Retinal pigment epithelial cell (primary cell): ENCODE data around the gene TSPOAP1.

ENCODE experiments used
- DNase-seq: peaks from one replicate; pipeline ENCODE4 v3.0.0-alpha.2; 2010; ENCODE audit warnings: low read depth
- H3K4me3 ChIP-seq: 2 replicates; pipeline ENCODE4 v1.5.1; 2011; ENCODE audit warnings: mild to moderate bottlenecking, low read length, control low read depth, moderate library complexity
- TF ChIP-seq, protein P1 (sequence below): conservative IDR thresholded peaks from 2 replicates; pipeline ENCODE4 v1.5.1; 2011; ENCODE audit warnings: low read depth, low read length, control low read depth, inconsistent platforms

Gene TSPOAP1

DNA sequence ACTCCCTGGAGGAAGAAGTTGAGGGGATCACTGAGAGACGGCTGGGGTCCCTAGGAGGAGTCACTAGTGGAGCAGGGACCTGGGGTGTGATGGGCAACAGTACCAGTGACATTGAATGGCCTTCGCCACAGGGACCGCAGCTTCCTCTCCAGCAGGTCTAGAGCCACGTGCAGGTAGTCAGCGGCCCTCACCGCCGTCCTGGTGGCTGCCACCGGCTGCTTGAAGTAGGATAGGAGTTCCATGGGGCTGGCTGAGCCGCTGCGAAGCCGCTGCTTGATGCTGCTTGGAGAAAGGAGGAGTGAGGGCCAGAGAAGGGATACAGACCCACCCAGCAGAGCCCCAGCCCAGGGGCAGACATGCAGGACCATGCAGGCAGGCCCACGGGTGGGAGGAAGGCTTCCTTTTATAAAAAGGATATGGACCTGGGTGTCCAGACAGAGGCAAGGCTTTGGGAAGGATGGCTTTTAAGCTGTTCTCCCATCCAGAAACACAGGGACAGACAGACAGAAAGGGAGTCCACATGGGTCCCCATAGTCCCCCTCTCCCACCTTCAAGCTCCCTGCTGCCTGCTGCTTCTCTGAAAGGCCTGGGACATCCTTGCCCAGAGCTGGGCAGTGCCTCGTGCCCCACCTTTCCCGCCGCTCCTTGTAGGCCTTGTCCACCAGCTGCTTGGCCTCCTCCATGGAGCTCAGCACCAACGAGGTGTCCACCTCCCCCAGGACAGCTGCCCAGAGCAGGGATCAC, 48.7 kb downstream of the TSPOAP1 start:
- DNase-seq: no peak
- no peak overlapping the region for H3K4me3 ChIP-seq
- TF ChIP-seq, protein P1, sequence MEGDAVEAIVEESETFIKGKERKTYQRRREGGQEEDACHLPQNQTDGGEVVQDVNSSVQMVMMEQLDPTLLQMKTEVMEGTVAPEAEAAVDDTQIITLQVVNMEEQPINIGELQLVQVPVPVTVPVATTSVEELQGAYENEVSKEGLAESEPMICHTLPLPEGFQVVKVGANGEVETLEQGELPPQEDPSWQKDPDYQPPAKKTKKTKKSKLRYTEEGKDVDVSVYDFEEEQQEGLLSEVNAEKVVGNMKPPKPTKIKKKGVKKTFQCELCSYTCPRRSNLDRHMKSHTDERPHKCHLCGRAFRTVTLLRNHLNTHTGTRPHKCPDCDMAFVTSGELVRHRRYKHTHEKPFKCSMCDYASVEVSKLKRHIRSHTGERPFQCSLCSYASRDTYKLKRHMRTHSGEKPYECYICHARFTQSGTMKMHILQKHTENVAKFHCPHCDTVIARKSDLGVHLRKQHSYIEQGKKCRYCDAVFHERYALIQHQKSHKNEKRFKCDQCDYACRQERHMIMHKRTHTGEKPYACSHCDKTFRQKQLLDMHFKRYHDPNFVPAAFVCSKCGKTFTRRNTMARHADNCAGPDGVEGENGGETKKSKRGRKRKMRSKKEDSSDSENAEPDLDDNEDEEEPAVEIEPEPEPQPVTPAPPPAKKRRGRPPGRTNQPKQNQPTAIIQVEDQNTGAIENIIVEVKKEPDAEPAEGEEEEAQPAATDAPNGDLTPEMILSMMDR: no peak

DNA sequence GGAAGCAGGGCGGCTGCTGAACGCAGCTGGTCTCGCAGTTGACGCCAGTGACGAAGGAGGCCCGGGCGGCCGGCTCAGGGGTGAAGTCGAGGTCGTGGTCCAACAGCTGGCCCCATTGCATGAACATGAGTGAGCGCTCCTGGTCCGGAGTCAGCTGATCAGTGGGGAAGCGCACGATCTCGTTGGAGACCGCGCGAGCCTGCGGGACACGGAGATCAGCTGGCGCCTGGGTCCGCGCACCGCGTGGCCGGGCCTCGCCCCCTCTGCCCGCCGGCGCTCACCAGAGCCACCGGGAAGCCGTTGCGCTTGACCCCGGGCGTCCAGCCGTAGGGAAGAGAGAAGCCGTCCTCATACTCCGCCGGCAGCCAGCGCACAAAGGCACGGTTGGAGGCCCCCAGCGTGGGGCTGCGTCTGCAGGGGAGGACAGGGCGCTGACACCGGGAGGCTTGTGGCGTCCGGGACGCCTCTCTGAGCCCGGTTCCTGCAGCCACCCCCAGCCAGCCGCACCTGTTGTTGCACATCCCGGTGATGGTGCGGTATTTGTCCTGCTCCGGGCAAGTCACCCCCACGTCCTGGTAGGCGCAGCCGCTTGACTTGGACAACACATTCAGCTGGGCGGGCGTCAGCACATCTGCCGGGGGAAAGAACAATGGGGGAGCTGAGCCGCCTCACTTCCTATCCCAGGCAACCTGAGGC, 49.4 kb downstream of the TSPOAP1 start:
- DNase-seq: peak; percentile 1
- H3K4me3 ChIP-seq: no peak overlapping the region
- TF ChIP-seq, protein P1: no peak

GRCh38 chr17:58278661-58279015, 50.0 kb downstream of the TSPOAP1 start:
- no peak for DNase-seq
- TF ChIP-seq, protein P1: no peak

GRCh38 chr17:58277802-58278595, 50.6 kb downstream of the TSPOAP1 start:
- TF ChIP-seq, protein P1: no peak
- DNase-seq: no peak
- no peak overlapping the region for H3K4me3 ChIP-seq

More at GRCh38 chr17:58278661-58279015, 50.0 kb downstream of the TSPOAP1 start:
- no peak overlapping the region for H3K4me3 ChIP-seq

GRCh38 chr17:58277107-58277801, 51.3 kb downstream of the TSPOAP1 start:
- TF ChIP-seq, protein P1: peak; percentile 60
- H3K4me3 ChIP-seq: no peak overlapping the region
- DNase-seq: no peak

DNA sequence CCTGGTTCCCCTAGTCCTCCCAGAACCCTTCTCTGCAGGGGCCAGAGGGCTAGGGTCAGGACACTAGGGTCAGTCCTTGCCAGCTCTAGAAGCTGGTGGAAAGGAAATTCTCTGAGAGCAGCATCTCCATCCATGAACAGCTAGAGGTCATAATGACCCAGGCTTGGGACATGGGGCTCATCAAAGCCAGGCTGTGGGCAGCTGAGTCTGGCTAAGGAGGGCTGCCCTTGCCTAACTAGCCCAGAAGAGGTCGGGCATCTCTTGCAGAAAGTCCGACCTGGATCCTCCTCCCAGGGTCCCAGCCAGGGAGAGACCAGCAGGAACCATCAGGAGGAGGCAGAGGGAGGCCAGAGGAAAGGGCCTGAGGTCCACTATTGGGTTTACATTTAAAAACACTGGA, 52.2 kb downstream of the TSPOAP1 start:
- TF ChIP-seq, protein P1: no peak
- H3K4me3 ChIP-seq: no peak overlapping the region
- DNase-seq: no peak
